ENCODE data around the gene COL6A2. TPM values are rescaled to one million over a fixed set of nuclear protein-coding genes. Genes with fewer than 3 reads are reported as not detected.

COL6A2 gene
- total RNA-seq, 1 experiment from 2014 or later: 22.0 TPM

GRCh38 chr21:46068516-46069079 lies 29.3 kb upstream of the COL6A2 start:
- H3K27me3 ChIP-seq (ENCODE audit: insufficient read depth, low read depth): no peaks in the 10 kb centered on the region

GRCh38 chr21:46069166-46069565 lies 28.7 kb upstream of the COL6A2 start:
- TF ChIP-seq EZH2 (IDR thresholded peaks at IDR 0.05; ENCODE audit: low read depth) (no peak), CTCF (conservative IDR thresholded peaks at IDR 0.05) (no peak)
- Histone ChIP-seq H3K4me1 (replicated peaks; ENCODE audit: insufficient read depth) (peaks cover 12% of the 10 kb centered on the region), H3K79me2 (ENCODE audit: low read depth) (no peaks in the 10 kb centered on the region), H4K20me1 (ENCODE audit: insufficient read depth) (no peaks in the 10 kb centered on the region), H3K27me3 (ENCODE audit: insufficient read depth, low read depth) (no peaks in the 10 kb centered on the region), H3K27ac (no peak overlapping the region), H2AFZ (no peak overlapping the region), H3K36me3 (ENCODE audit: low read depth) (no peaks in the 10 kb centered on the region), H3K9me2 (ENCODE audit: insufficient read depth) (no peaks in the 10 kb centered on the region), H3K9me3 (ENCODE audit: insufficient read depth, low read depth) (no peaks in the 10 kb centered on the region), H3F3A (ENCODE audit: insufficient read depth, low read depth) (no peaks in the 10 kb centered on the region), H3K4me2 (no peak overlapping the region), H3K4me3 (no peak overlapping the region)
- intact Hi-C loops (cut with micrococcal nuclease; ENCODE audit: unreplicated experiment): no loop called here
- no TSS peak for BruUV-seq (replicated peaks)
- DNase-seq: no peak
- ChIA-PET POLR2A (ENCODE audit: unreplicated experiment) (no interaction called here), CTCF (no interaction called here)

More at GRCh38 chr21:46068516-46069079, 29.3 kb upstream of the COL6A2 start:
- no peaks in the 10 kb centered on the region for H3K9me3 ChIP-seq (ENCODE audit: insufficient read depth, low read depth)
- H3K9me2 ChIP-seq (ENCODE audit: insufficient read depth): no peaks in the 10 kb centered on the region
- H3K79me2 ChIP-seq (ENCODE audit: low read depth): no peaks in the 10 kb centered on the region
- no peaks in the 10 kb centered on the region for H3F3A ChIP-seq (ENCODE audit: insufficient read depth, low read depth)
- no peak overlapping the region for H3K4me2 ChIP-seq
- no peak for TF ChIP-seq EZH2 (IDR thresholded peaks at IDR 0.05; ENCODE audit: low read depth)
- TF ChIP-seq CTCF (conservative IDR thresholded peaks at IDR 0.05): no peak
- no peaks in the 10 kb centered on the region for H4K20me1 ChIP-seq (ENCODE audit: insufficient read depth)
- H3K4me1 ChIP-seq (replicated peaks; ENCODE audit: insufficient read depth): peaks cover 12% of the 10 kb centered on the region
- no peak overlapping the region for H3K27ac ChIP-seq
- CTCF ChIA-PET: no interaction called here
- H3K4me3 ChIP-seq: no peak overlapping the region
- POLR2A ChIA-PET (ENCODE audit: unreplicated experiment): no interaction called here
- no peak for DNase-seq
- no peaks in the 10 kb centered on the region for H3K36me3 ChIP-seq (ENCODE audit: low read depth)
- BruUV-seq (replicated peaks): no TSS peak
- no peak overlapping the region for H2AFZ ChIP-seq
- intact Hi-C loops (cut with micrococcal nuclease; ENCODE audit: unreplicated experiment): no loop called here

- TF ChIP-seq EZH2 (IDR thresholded peaks at IDR 0.05; ENCODE audit: low read depth) (no peak), CTCF (conservative IDR thresholded peaks at IDR 0.05) (no peak)
- Histone ChIP-seq H3F3A (ENCODE audit: insufficient read depth, low read depth) (no peaks in the 10 kb centered on the region), H3K4me1 (replicated peaks; ENCODE audit: insufficient read depth) (peaks cover 12% of the 10 kb centered on the region), H3K27ac (no peak overlapping the region), H3K36me3 (ENCODE audit: low read depth) (no peaks in the 10 kb centered on the region), H3K79me2 (ENCODE audit: low read depth) (no peaks in the 10 kb centered on the region), H3K9me3 (ENCODE audit: insufficient read depth, low read depth) (no peaks in the 10 kb centered on the region), H2AFZ (no peak overlapping the region), H3K9me2 (ENCODE audit: insufficient read depth) (no peaks in the 10 kb centered on the region), H3K27me3 (ENCODE audit: insufficient read depth, low read depth) (no peaks in the 10 kb centered on the region), H4K20me1 (ENCODE audit: insufficient read depth) (no peaks in the 10 kb centered on the region), H3K4me2 (no peak overlapping the region), H3K4me3 (no peak overlapping the region)
- BruUV-seq (replicated peaks): no TSS peak
- no peak for DNase-seq
- CTCF ChIA-PET: no interaction called here
- POLR2A ChIA-PET (ENCODE audit: unreplicated experiment): no interaction called here
- intact Hi-C loops (cut with micrococcal nuclease; ENCODE audit: unreplicated experiment): no loop called here
These were observed 28.1 kb upstream of the COL6A2 start for GRCh38 chr21:46069719-46070279.
